ENCODE measurements around the gene EPM2AIP1. TPM values are rescaled to one million over a fixed set of nuclear protein-coding genes. Genes with fewer than 3 reads are reported as not detected.

Gene EPM2AIP1
- total and polyA plus RNA-seq, 10 donors: 4.9 to 31.3 (median 22.3) TPM

GRCh38 chr3:37017683-37018082, 24.8 kb upstream of the EPM2AIP1 start:
- TF ChIP-seq CTCF (IDR thresholded peaks at IDR 0.05 in 8 of 11, conservative IDR thresholded peaks at IDR 0.05 in 3 of 11) (no peak), POLR2AphosphoS5 (IDR thresholded peaks at IDR 0.05) (no peak), POLR2A (IDR thresholded peaks at IDR 0.05) (no peak)

GRCh38 chr3:37016903-37017302, 24.0 kb upstream of the EPM2AIP1 start:
- Histone ChIP-seq H3K4me3 (no peak overlapping the region), H3K27ac (no peak overlapping the region), H3K36me3 (peaks cover 13 to 100% (median 96%) of the 10 kb centered on the region in 6 donors), H3K27me3 (replicated peaks in 1 of 7) (no peaks in the 10 kb centered on the region), H3K4me1 (no peaks in the 10 kb centered on the region), H3K9me3 (no peaks in the 10 kb centered on the region)
- DNase-seq: no peak
- TF ChIP-seq POLR2A (IDR thresholded peaks at IDR 0.05) (no peak), POLR2AphosphoS5 (IDR thresholded peaks at IDR 0.05) (no peak), CTCF (IDR thresholded peaks at IDR 0.05 in 8 of 11, conservative IDR thresholded peaks at IDR 0.05 in 3 of 11) (no peak)
- 93 to 99% (median 97%) methylated on average over 8 of the region's 8 CpGs for WGBS, 5 donors
- intact Hi-C loops (cut with DNase I; ENCODE audit: low total_unique reads): no loop called here

More at GRCh38 chr3:37017683-37018082, 24.8 kb upstream of the EPM2AIP1 start:
- Histone ChIP-seq H3K9me3 (no peaks in the 10 kb centered on the region), H3K36me3 (peaks cover 13 to 100% (median 94%) of the 10 kb centered on the region in 6 donors), H3K27ac (no peak overlapping the region), H3K4me1 (no peaks in the 10 kb centered on the region), H3K27me3 (replicated peaks in 1 of 7) (no peaks in the 10 kb centered on the region), H3K4me3 (no peak overlapping the region)
- WGBS, 5 donors: 82 to 100% (median 97%) methylated on average over 3 of the region's 3 CpGs
- intact Hi-C loops (cut with DNase I; ENCODE audit: low total_unique reads): no loop called here
- no peak for DNase-seq

GRCh38 chr3:37015642-37016041, 22.7 kb upstream of the EPM2AIP1 start:
- intact Hi-C loops (cut with DNase I; ENCODE audit: low total_unique reads): no loop called here
- Histone ChIP-seq H3K36me3 (peaks cover 6 to 100% (median 95%) of the 10 kb centered on the region in 6 donors), H3K4me1 (no peaks in the 10 kb centered on the region), H3K27ac (no peak overlapping the region), H3K4me3 (no peak overlapping the region), H3K9me3 (no peaks in the 10 kb centered on the region), H3K27me3 (replicated peaks in 1 of 7) (no peaks in the 10 kb centered on the region)
- WGBS, 5 donors: 92 to 98% (median 96%) methylated on average over 5 of the region's 5 CpGs
- no peak for TF ChIP-seq POLR2A (IDR thresholded peaks at IDR 0.05)
- no peak for TF ChIP-seq POLR2AphosphoS5 (IDR thresholded peaks at IDR 0.05)
- no peak for TF ChIP-seq CTCF (IDR thresholded peaks at IDR 0.05 in 8 of 11, conservative IDR thresholded peaks at IDR 0.05 in 3 of 11)
- no peak for DNase-seq

- Histone ChIP-seq H3K27me3 (replicated peaks in 1 of 7) (no peaks in the 10 kb centered on the region), H3K4me3 (no peak overlapping the region), H3K4me1 (no peaks in the 10 kb centered on the region), H3K9me3 (no peaks in the 10 kb centered on the region), H3K36me3 (peaks cover 4 to 100% (median 92%) of the 10 kb centered on the region in 6 donors), H3K27ac (no peak overlapping the region)
- intact Hi-C loops (cut with DNase I; ENCODE audit: low total_unique reads): no loop called here
- TF ChIP-seq CTCF (IDR thresholded peaks at IDR 0.05 in 8 of 11, conservative IDR thresholded peaks at IDR 0.05 in 3 of 11) (no peak), POLR2A (IDR thresholded peaks at IDR 0.05) (no peak), POLR2AphosphoS5 (IDR thresholded peaks at IDR 0.05) (no peak)
- 85 to 95% (median 93%) methylated on average over 2 of the region's 2 CpGs for WGBS, 5 donors
- no peak for DNase-seq
Measured at GRCh38 chr3:37014620-37015019, 21.7 kb upstream of the EPM2AIP1 start.

Data from spleen (tissue), 11 donors.